IPS-15b (cell line): Measurements from ENCODE around the gene INCA1.
A peak's percentile ranks its signal among the peaks of the same experiment; 100 is the strongest.

Source experiments
- H3K27me3 ChIP-seq: one replicate; pipeline ENCODE4 v1.6.1; 2013; ENCODE audit warnings: low read length; ENCODE audit not compliant: control insufficient read depth, insufficient read depth
- H3K36me3 ChIP-seq: one replicate; pipeline ENCODE4 v1.6.1; 2013; ENCODE audit warnings: low read length; ENCODE audit not compliant: control insufficient read depth, insufficient read depth
- H3K4me1 ChIP-seq: one replicate; pipeline ENCODE4 v1.6.1; 2013; ENCODE audit warnings: mild to moderate bottlenecking, low read length; ENCODE audit not compliant: control insufficient read depth, insufficient read depth
- H3K4me3 ChIP-seq: one replicate; pipeline ENCODE4 v1.5.1; 2013; ENCODE audit warnings: low read depth, low read length
- H3K9ac ChIP-seq: one replicate; pipeline ENCODE4 v1.6.1; 2013; ENCODE audit warnings: low read depth, mild to moderate bottlenecking, low read length
- H3K9me3 ChIP-seq: one replicate; pipeline ENCODE4 v1.6.1; 2013; ENCODE audit warnings: mild to moderate bottlenecking, low read length; ENCODE audit not compliant: control insufficient read depth, insufficient read depth

Gene INCA1

GRCh38 chr17:4978726-4979125 lies 18.6 kb downstream of the INCA1 start:
- Histone ChIP-seq H3K9ac (no peak overlapping the region), H3K4me1 (peaks cover 4% of the 10 kb centered on the region), H3K9me3 (no peaks in the 10 kb centered on the region), H3K4me3 (no peak overlapping the region), H3K36me3 (peaks cover 5% of the 10 kb centered on the region), H3K27me3 (peaks cover 16% of the 10 kb centered on the region)

GRCh38 chr17:4974115-4974670 lies 23.1 kb downstream of the INCA1 start:
- Histone ChIP-seq H3K4me1 (peaks cover 7% of the 10 kb centered on the region), H3K36me3 (peaks cover 12% of the 10 kb centered on the region), H3K9me3 (no peaks in the 10 kb centered on the region), H3K4me3 (no peak overlapping the region), H3K9ac (no peak overlapping the region), H3K27me3 (peaks cover 16% of the 10 kb centered on the region)

GRCh38 chr17:4973256-4974114 lies 23.8 kb downstream of the INCA1 start:
- peaks cover 12% of the 10 kb centered on the region for H3K36me3 ChIP-seq
- no peak overlapping the region for H3K4me3 ChIP-seq
- no peak overlapping the region for H3K9ac ChIP-seq
- peaks cover 8% of the 10 kb centered on the region for H3K4me1 ChIP-seq
- H3K9me3 ChIP-seq: no peaks in the 10 kb centered on the region
- H3K27me3 ChIP-seq: peaks cover 16% of the 10 kb centered on the region

GRCh38 chr17:4972752-4973151 lies 24.6 kb downstream of the INCA1 start:
- H3K4me1 ChIP-seq: peaks cover 8% of the 10 kb centered on the region
- H3K9ac ChIP-seq: no peak overlapping the region
- H3K36me3 ChIP-seq: peaks cover 12% of the 10 kb centered on the region
- H3K9me3 ChIP-seq: no peaks in the 10 kb centered on the region
- no peak overlapping the region for H3K4me3 ChIP-seq
- H3K27me3 ChIP-seq: peaks cover 13% of the 10 kb centered on the region

GRCh38 chr17:4972322-4972721 lies 25.0 kb downstream of the INCA1 start:
- peaks cover 8% of the 10 kb centered on the region for H3K4me1 ChIP-seq
- peaks cover 9% of the 10 kb centered on the region for H3K27me3 ChIP-seq
- peak overlapping the region; percentile 8 for H3K9ac ChIP-seq
- H3K4me3 ChIP-seq: no peak overlapping the region
- H3K9me3 ChIP-seq: no peaks in the 10 kb centered on the region
- H3K36me3 ChIP-seq: peaks cover 10% of the 10 kb centered on the region

GRCh38 chr17:4971826-4972225 lies 25.5 kb downstream of the INCA1 start:
- no peak overlapping the region for H3K9ac ChIP-seq
- H3K27me3 ChIP-seq: peaks cover 9% of the 10 kb centered on the region
- peaks cover 10% of the 10 kb centered on the region for H3K36me3 ChIP-seq
- H3K4me1 ChIP-seq: peaks cover 8% of the 10 kb centered on the region
- no peaks in the 10 kb centered on the region for H3K9me3 ChIP-seq
- no peak overlapping the region for H3K4me3 ChIP-seq

- peaks cover 6% of the 10 kb centered on the region for H3K27me3 ChIP-seq
- peaks cover 8% of the 10 kb centered on the region for H3K4me1 ChIP-seq
- no peaks in the 10 kb centered on the region for H3K9me3 ChIP-seq
- H3K9ac ChIP-seq: no peak overlapping the region
- H3K36me3 ChIP-seq: peaks cover 14% of the 10 kb centered on the region
- H3K4me3 ChIP-seq: no peak overlapping the region
Measured at GRCh38 chr17:4970273-4970672, 27.0 kb downstream of the INCA1 start.

GRCh38 chr17:4969551-4970173 lies 27.7 kb downstream of the INCA1 start:
- Histone ChIP-seq H3K4me3 (peak overlapping the region; percentile 97), H3K9ac (peak overlapping the region; percentile 81), H3K4me1 (peaks cover 8% of the 10 kb centered on the region), H3K36me3 (peaks cover 14% of the 10 kb centered on the region), H3K27me3 (peaks cover 6% of the 10 kb centered on the region), H3K9me3 (no peaks in the 10 kb centered on the region)

- Histone ChIP-seq H3K36me3 (peaks cover 14% of the 10 kb centered on the region), H3K9me3 (no peaks in the 10 kb centered on the region), H3K4me1 (peaks cover 8% of the 10 kb centered on the region), H3K27me3 (peaks cover 1% of the 10 kb centered on the region), H3K4me3 (peak overlapping the region; percentile 97), H3K9ac (peak overlapping the region; percentile 81)
Measured at GRCh38 chr17:4969047-4969550, 28.2 kb downstream of the INCA1 start.

GRCh38 chr17:4968486-4969046 lies 28.8 kb downstream of the INCA1 start:
- Histone ChIP-seq H3K4me3 (peak overlapping the region; percentile 97), H3K9ac (peak overlapping the region; percentile 81), H3K27me3 (no peaks in the 10 kb centered on the region), H3K4me1 (peaks cover 8% of the 10 kb centered on the region), H3K9me3 (no peaks in the 10 kb centered on the region), H3K36me3 (peaks cover 14% of the 10 kb centered on the region)

GRCh38 chr17:4967539-4968485 lies 29.5 kb downstream of the INCA1 start, which contains the start of gene SPAG7:
Gene SPAG7, minus strand, starts transcription at chr17:4967817. Its CDS starts 13 bp downstream, at chr17:4967804.
- Histone ChIP-seq H3K4me1 (peaks cover 8% of the 10 kb centered on the region), H3K4me3 (peak within 1 kb of the TSS; percentile 97), H3K9me3 (no peaks in the 10 kb centered on the region), H3K36me3 (peaks cover 12% of the 10 kb centered on the region), H3K27me3 (no peaks in the 10 kb centered on the region), H3K9ac (peak within 1 kb of the TSS; percentile 90)
